HG03280 (cell line): Measurements from ENCODE around the gene SPATA31E1.
"Not testable (repeated sequence)": the region's sequence is repeated elsewhere in the genome, so short reads cannot be mapped to it uniquely, and the experiment has no call there.

Experiments used
- ATAC-seq: cut with Tn5 transposase; IDR thresholded peaks from one replicate; pipeline ENCODE4 v1.9.1; 2021; ENCODE audit warnings: mild to moderate bottlenecking, moderate library complexity; ENCODE audit not compliant: unreplicated experiment

SPATA31E1 gene

DNA sequence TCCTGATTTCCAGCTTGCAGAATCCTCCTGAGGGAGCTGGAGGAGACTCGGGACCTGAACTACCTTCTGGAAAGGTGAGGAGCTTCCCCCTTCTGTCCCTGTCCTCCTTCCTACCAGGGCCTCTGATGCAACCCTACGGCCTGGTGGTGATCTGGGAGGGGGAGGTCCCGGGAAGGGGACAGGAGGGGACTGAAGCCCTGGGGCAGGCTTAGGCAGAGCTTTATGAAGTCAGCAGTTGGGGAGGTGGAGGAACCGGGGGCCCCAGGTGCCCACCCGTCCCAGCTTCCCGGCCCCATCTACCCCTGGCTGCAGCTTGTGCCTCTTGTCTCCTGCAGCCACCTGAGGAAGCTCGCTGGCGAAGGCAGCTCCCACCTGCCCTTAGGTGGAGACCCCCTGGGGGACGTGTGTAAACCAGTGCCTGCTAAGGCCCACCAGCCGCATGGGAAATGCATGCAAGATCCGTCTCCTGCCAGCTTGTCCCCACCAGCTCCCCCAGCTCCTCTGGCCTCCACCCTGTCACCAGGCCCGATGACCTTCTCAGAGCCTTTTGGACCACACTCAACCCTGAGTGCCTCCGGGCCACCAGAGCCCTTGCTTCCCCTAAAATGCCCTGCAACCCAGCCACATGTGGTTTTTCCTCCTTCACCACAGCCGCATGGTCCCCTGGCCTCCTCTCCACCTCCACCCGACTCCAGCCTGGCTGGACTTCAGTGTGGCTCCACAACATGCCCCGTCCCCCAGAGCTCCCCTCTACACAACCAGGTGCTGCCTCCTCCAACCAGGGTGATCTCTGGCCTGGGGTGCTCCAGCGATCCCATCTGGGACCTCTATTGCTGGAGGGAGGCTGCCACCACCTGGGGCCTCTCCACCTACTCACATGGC, 2.1 kb downstream of the SPATA31E1 start:
- ATAC-seq = no peak

DNA sequence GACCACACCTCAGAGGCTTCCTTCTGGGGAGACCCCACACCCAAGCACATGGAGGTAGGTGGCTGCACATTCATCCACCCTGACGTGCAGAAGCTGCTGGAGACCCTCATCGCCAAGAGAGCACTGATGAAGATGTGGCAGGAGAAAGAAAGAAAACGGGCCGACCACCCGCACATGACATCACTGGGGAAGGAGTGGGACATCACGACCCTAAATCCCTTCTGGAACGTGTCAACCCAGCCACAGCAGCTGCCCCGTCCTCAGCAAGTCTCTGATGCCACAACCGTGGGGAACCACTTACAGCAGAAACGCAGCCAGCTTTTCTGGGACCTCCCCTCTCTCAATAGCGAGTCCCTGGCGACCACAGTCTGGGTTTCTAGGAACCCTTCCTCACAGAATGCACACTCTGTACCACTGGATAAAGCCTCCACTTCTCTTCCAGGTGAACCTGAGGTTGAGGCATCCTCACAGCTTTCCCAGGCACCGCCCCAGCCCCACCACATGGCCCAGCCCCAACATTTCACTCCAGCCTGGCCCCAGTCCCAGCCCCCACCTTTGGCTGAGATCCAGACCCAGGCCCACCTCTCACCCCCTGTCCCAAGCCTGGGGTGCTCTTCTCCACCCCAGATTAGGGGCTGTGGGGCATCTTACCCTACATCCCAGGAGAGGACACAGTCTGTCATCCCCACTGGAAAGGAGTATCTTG, 3.0 kb downstream of the SPATA31E1 start:
- ATAC-seq = no peak

GRCh38 chr9:87886210-87886932, 3.7 kb downstream of the SPATA31E1 start:
- no peak for ATAC-seq

GRCh38 chr9:87886933-87887505, 4.3 kb downstream of the SPATA31E1 start:
- no peak for ATAC-seq

DNA sequence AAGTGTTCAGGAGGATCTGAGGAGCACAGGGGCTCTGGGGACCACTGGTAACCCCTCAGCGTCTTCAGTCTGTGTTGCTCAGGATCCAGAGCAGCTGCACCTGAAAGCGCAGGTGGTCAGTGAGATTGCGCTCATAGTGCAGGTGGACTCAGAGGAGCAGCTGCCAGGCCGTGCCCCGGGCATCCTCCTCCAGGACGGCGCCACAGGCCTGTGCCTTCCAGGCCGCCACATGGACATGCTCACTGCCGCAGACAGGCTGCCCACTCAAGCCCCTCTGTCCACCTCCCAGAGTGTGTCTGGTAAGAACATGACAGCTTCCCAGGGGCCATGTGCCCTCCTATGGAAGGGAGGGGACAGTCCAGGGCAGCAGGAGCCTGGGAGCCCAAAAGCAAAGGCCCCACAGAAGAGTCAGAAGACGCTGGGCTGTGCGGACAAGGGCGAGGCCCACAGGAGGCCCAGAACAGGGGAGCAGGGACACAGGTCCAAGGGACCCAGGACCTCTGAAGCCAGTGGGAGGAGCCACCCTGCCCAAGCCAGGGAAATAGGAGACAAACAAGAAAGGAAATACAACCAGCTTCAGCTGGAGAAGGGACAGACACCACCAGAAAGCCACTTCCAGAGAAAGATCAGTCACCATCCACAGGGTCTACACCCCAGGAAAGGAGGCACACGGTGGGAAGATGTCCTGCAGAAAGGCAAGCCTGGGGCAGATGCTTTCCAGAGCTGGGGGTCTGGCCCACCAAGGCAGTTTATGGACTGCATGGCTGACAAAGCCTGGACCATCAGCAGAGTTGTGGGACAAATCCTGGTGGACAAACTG, 5.2 kb downstream of the SPATA31E1 start:
- no peak for ATAC-seq

- no peak for ATAC-seq
Measured at GRCh38 chr9:87888501-87888900, 5.8 kb downstream of the SPATA31E1 start.

- no peak for ATAC-seq
Measured at GRCh38 chr9:87889065-87889881, 6.6 kb downstream of the SPATA31E1 start.

DNA sequence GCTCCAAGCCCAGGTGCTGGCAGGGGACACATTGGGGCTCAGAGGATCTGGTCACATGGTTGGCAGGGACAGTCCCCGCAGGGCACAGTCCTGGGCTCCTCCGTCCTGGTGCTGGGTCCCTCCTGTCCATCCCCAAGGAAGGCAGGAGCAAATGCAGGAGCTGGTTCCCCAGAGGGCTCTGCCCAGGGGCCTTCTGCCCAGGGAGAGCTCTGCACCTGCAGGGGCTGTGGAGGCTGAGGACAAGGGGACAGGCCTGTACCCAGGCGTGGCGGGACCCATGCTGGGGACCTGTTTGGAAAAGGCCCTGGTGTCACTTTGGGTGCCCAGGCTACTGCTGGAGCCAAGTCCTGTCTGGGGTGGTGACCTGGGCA, 7.2 kb downstream of the SPATA31E1 start:
- ATAC-seq = no peak

DNA sequence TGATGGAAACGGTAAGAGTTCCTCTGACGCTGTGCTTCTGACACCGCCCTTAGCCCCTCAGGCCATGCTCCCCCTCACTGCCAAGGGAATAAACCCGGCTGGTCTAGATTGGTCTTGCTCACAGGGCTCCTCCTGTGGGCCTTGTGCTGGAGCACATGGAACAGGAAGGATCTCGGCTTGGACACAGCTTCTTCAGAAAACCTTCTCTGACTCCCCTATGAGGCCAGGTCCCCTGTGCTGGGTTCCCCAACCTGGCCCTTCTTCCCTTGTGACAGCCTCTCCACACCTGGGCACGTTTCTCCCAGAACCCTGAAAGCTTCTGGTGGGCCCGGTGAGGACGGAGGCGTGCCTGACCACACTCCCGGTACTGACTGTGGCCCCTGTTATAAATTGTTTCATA, 8.2 kb downstream of the SPATA31E1 start:
- ATAC-seq = no peak

DNA sequence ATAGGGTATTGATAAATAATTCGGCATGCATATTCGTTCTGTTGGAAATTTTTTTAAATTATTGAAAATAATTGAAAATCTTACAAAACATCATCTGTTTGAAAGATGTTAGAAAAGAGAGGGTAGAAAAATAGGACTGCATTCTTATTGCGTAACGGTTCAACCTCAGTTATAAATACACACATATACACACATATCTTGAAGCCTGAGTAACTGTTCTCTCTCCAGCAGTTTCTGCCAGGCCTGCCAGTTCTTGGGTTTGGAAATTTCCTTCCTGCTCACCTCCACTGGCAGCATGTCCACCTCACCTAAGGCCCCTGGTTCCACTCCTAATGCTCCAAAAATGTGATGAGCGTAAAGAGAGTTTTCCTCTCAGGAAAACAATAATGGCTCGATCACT, 9.1 kb downstream of the SPATA31E1 start:
- ATAC-seq = no peak

DNA sequence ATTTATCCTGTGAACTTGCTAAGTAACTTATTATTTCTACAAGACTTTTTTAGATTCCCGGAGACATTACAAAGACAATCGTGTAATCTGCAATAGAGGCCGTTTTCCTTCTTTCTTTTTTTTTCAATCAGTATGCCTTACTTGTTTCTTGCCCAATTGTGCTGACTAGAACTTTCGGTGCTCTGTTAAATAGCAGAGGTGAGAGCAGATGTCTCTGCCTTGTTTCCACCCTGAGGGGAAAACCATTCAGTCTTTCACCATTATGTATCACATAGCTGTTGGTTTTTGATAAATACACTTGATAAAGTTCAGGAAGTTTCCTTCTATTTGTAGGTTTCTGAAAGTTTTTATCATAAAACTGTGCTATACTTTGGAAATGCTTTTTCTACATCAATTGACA, 10.3 kb downstream of the SPATA31E1 start:
- no peak for ATAC-seq

GRCh38 chr9:87894998-87895625, 12.4 kb downstream of the SPATA31E1 start:
- no peak for ATAC-seq

DNA sequence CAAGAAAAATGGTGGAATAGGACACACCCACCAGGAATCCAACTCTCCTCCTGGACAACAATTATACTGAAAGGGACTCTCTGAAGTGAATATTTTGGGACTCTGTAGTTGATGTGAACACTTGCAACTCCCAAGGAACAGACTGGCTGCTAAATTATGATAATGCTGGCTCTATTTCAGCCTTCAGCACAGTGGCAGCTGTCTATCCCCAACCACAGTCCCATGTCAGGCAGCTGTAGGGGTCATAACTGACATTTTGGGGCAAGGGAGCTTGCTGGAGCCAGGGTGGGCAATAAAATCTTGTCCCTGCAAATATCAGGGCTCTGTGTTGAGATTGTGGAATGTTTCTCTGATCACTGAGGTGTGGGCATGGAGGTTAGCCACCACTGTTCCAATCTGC, 14.2 kb downstream of the SPATA31E1 start:
- ATAC-seq = no peak

DNA sequence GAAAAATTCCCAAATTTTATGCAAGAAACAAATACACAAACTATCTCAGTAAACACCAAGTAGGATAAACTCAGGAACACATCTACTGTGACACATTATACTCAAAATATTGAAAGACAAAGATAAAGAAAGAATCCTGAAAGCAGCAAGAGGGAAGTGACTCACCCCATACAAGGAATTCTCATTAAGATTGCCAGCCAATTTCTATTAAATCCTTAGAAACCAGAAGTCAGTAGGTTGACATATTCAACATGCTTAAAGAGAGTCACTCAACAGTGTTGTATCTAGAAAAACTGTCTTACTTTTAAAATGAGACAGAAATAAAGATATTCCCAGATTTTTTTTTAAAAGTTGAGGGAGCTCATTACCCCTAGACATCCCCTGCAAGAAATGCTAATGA, 15.5 kb downstream of the SPATA31E1 start:
- ATAC-seq = no peak

DNA sequence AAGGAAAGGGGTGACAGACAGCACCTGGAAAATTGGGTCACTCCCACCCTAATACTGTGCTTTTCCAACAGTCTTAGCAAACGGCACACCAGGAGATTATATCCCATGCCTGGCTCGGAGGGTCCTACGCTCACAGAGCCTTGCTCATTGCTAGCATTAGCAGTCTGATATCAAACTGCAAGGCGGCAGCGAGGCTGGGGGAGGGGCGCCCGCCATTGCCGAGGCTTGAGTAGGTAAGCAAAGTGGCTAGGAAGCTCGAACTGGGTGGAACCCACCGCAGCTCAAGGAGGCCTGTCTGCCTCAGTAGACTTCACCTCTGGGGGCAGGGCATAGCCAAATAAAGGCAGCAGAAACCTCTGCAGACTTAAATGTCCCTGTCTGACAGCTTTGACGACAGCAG, 19.7 kb downstream of the SPATA31E1 start:
- not testable (repeated sequence) for ATAC-seq

DNA sequence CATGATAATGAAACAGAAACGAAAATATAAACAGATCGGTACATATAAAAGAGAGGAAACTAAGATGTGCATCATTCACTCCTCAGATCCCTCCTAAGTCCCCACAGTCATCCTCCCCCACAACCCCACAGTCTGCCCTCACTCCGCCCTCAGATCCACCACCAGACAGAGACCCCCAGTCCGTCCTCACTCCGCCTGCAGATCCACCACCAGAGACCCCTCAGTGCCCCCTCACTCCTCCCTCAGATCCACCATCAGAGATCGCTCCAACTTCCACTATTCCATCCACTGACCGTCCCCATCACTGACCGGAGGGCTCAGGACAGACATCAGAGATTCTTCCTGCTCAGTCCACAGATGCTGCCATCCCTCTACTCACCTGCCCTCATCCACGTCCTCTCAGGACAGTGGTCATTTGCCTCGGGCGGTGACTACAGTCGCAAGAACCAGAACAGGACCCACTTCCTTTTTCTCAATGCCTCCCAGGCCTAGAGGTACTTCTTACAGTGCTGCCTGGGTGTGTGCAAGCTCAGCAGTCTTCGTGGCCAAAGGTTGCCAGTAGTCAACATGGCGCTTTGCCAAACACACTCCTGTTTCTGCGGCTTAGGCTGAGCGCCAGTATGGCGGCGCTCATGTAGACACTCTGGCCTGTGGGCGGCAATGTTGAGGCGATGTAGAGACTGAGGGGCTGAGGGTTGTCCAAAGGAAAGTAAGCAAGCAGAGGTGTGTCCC, 26.8 kb downstream of the SPATA31E1 start:
- ATAC-seq = no peak

DNA sequence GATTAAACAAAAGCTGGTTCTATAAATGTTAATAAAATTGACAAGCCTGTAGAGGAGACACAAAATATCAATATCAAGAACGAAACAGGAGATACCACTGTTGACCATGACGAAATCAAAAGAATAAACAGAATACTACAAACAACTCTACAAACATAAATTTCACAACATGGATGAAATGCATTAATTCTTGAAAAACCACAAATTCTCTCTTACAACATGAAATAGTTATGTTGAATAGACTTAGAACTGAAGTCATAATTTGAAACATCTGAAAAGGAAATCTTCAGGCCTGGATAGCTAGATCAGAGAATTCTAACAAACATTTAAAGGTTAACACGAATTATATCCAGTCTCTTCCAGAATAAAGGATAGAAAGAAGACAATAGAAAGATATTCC, 28.1 kb downstream of the SPATA31E1 start:
- no peak for ATAC-seq

DNA sequence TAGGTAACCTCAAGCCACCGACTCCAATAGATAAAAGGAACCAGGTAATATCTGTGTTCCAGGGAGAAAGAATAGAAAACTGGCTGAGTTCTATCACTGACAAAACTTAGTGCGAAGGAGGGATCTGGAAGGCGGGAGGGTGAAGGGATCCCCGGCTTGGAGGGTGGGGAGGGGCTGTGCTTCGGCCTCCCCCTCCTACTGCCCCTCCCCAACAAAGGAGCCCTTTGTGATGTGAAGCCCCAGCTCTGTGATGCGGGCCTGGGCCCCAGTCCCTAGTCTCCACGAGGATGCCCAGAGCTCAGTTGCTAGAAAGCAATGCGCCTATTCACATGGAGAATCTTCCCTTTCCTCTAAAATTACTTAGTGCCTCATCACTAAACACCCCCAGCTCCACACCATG, 35.0 kb downstream of the SPATA31E1 start, which contains the start of gene SPATA31C1:
SPATA31C1 (plus strand) TSS at position 301 of the 400 bp plus-strand sequence.
- not testable (repeated sequence) for ATAC-seq
